GM12878 (cell line): ENCODE results near the gene PIGX. TPM values are rescaled to one million over a fixed set of nuclear protein-coding genes. Genes with fewer than 3 reads are reported as not detected.

Experiments
- ATAC-seq: fragments of 200-7000 bp; cut with Tn5 transposase; 3 replicates; pipeline ENCODE4 v1.9.1; 2020; ENCODE audit warnings: mild to moderate bottlenecking, moderate library complexity
- BruUV-seq: library from RNA; stranded (reverse); fragments of 400-500 nt; replicated peaks from 2 replicates; lab custom pipeline; 2021; lab: Mats Ljungman, UMichigan
- CTCF ChIA-PET: fragments of 300-600 bp; sonication (Branson Sonifier 250); formaldehyde crosslinking; extraction: SDS; loops from one replicate; lab custom pipeline; 2021; ENCODE audit warnings: inconsistent platforms; lab: Yijun Ruan, JAX
- POLR2A ChIA-PET: fragments of 350-600 bp; formaldehyde crosslinking; extraction: SDS; loops from one replicate; lab custom pipeline; 2021; ENCODE audit warnings: inconsistent platforms; lab: Charles Lee
- RAD21 ChIA-PET: fragments of 300-600 bp; sonication (Branson Sonifier 250); formaldehyde crosslinking; loops from one replicate; lab custom pipeline; 2023; ENCODE audit warnings: antibody characterized with exemption; ENCODE audit not compliant: unreplicated experiment; lab: Charles Lee
- SMC1A ChIA-PET: fragments of 300-600 bp; sonication (Branson Sonifier 250); formaldehyde crosslinking; loops from one replicate; lab custom pipeline; 2023; ENCODE audit not compliant: unreplicated experiment, uncharacterized antibody; lab: Charles Lee
- DNase-seq: peaks from one replicate; pipeline ENCODE4 v3.0.0-alpha.2; 2011; ENCODE audit warnings: low read depth, low spot score
- FAIRE-seq: peaks from 3 replicates; lab custom pipeline; 2011; peaks lifted over from hg19 to GRCh38; lab: Jason Lieb, UNC
- H2AFZ ChIP-seq: 2 replicates; pipeline ENCODE4 v1.6.0; 2011; ENCODE audit warnings: low read depth, low read length, control low read depth; ENCODE audit not compliant: control insufficient read depth
- H3K27ac ChIP-seq: 2 replicates; pipeline ENCODE4 v1.5.1; 2011; ENCODE audit warnings: control low read depth; ENCODE audit not compliant: control insufficient read depth, insufficient read depth
- H3K27me3 ChIP-seq, 2 experiments: replicated peaks in 1 of 2; 2 replicates each; pipeline versions ENCODE4 v1.6.0 to v1.6.1; 2011; ENCODE audit warnings: low read length in 1 of 2; ENCODE audit not compliant: control insufficient read depth in 2 of 2, insufficient read depth in 2 of 2
- H3K36me3 ChIP-seq, 2 experiments: 2 replicates each; pipeline ENCODE4 v1.5.1; 2011; ENCODE audit warnings: low read length in 1 of 2; ENCODE audit not compliant: control insufficient read depth in 2 of 2, insufficient read depth in 2 of 2
- H3K4me1 ChIP-seq: 2 replicates; pipeline ENCODE4 v1.6.1; 2011; ENCODE audit warnings: mild to moderate bottlenecking, low read length, moderate library complexity, mixed read lengths; ENCODE audit not compliant: control insufficient read depth, insufficient read depth
- H3K4me2 ChIP-seq: 2 replicates; pipeline ENCODE4 v1.6.0; 2011; ENCODE audit warnings: control low read depth; ENCODE audit not compliant: control insufficient read depth, insufficient read depth
- H3K4me3 ChIP-seq: fragments of 200-600 bp; sonication (generic); 2 replicates; pipeline ENCODE4 v1.5.1; 2016
- H3K79me2 ChIP-seq: 2 replicates; pipeline ENCODE4 v1.6.0; 2011; ENCODE audit warnings: low read length; ENCODE audit not compliant: control insufficient read depth, insufficient read depth
- H3K9ac ChIP-seq: 2 replicates; pipeline ENCODE4 v1.8.0; 2011; ENCODE audit warnings: low read length, control low read depth, mixed read lengths; ENCODE audit not compliant: control insufficient read depth, insufficient read depth
- H3K9me3 ChIP-seq: replicated peaks from 3 replicates; pipeline ENCODE4 v1.5.1; 2011; ENCODE audit warnings: mild to moderate bottlenecking, low read length; ENCODE audit not compliant: control insufficient read depth, insufficient read depth
- H4K20me1 ChIP-seq: 2 replicates; pipeline ENCODE4 v1.6.0; 2011; ENCODE audit not compliant: control insufficient read depth, insufficient read depth
- CHD1 ChIP-seq: IDR thresholded peaks from 2 replicates; pipeline ENCODE4 v1.6.1; 2012; ENCODE audit warnings: low read depth, low read length, improper control_type of control experiment
- CHD2 ChIP-seq: IDR thresholded peaks from 2 replicates; pipeline ENCODE4 v1.6.1; 2011; ENCODE audit warnings: low read depth, low read length, improper control_type of control experiment, borderline replicate concordance
- SPI1 ChIP-seq: IDR thresholded peaks from 2 replicates; pipeline ENCODE4 v1.6.1; 2011; ENCODE audit warnings: low read depth, mild to moderate bottlenecking, low read length, moderate library complexity, borderline replicate concordance; ENCODE audit not compliant: insufficient read depth
- STAT1 ChIP-seq: fragments of 450-650 bp; conservative IDR thresholded peaks from 2 replicates; pipeline ENCODE4 v1.6.1; 2014; ENCODE audit warnings: antibody characterized with exemption, mild to moderate bottlenecking
- YBX1 ChIP-seq: fragments of 450-650 bp; IDR thresholded peaks from 2 replicates; pipeline ENCODE4 v1.6.1; 2016; ENCODE audit warnings: antibody characterized with exemption
- WGBS: methylation state at CpG from one replicate; pipeline ENCODE4 v1.1.6; 2016; ENCODE audit warnings: low lambda C conversion rate; ENCODE audit not compliant: insufficient replicate concordance, insufficient coverage; ENCODE audit errors: missing lambda C conversion rate; 5-methylcytosine and 5-hydroxymethylcytosine counted together
- in situ Hi-C: fragments of 300-500 bp; cut with MboI; formaldehyde crosslinking; loops from 9 replicates; pipeline ENCODE4 v1.14.3; 2018; ENCODE audit warnings: mixed read lengths
- intact Hi-C: fragments of 100-400 bp; cut with micrococcal nuclease; formaldehyde crosslinking; loops from one replicate; pipeline ENCODE4 v1.14.2; 2022; ENCODE audit not compliant: unreplicated experiment
- polyA plus RNA-seq, 11 experiments: library from polyadenylated mRNA; depleted of rRNA in 4 of 11; unstranded in 6 of 11; stranded (reverse) in 5 of 11; fragments of >200 nt; fragmentation: Nextera tagmentation in 4 of 11; fragmentation: Illumina TruSeq in 1 of 11; extraction: Ambion mirVana in 4 of 11; extraction: Trizol in 1 of 11; gene quantifications; 1 replicate in 1 of 11; 2 replicates in 10 of 11; pipeline versions ENCODE4 v1.2.1 to v1.2.3, GENCODE V29; 2011 to 2016; ENCODE audit warnings: inconsistent platforms in 2 of 11, missing spikeins in 2 of 11, low read depth in 1 of 11
- total RNA-seq, 4 experiments: library from RNA; depleted of rRNA in 3 of 4; stranded (reverse); fragments of >200 nt in 3 of 4; fragmentation: Illumina TruSeq in 1 of 4; extraction: Trizol in 1 of 4; gene quantifications; 2 replicates each; pipeline versions ENCODE4 v1.2.1 to v1.2.3, GENCODE V29; 2013 to 2021
- TF ChIP-seq, protein P1 (sequence below): fragments of 450-650 bp; IDR thresholded peaks from 2 replicates; pipeline ENCODE4 v1.6.1; 2017; ENCODE audit warnings: mild to moderate bottlenecking, low read depth, inconsistent platforms; ENCODE audit not compliant: poor library complexity, severe bottlenecking
- TF ChIP-seq, protein P2 (sequence below): fragments of 450-650 bp; IDR thresholded peaks from 2 replicates; pipeline ENCODE4 v1.6.1; 2017; ENCODE audit warnings: borderline replicate concordance

PIGX gene
- total and polyA plus RNA-seq, 10 of the 15 experiments (the other 5 are each of a cell fraction or from before 2014, with no cell fraction given): 3.8 to 40.0 (median 22.3) TPM

DNA sequence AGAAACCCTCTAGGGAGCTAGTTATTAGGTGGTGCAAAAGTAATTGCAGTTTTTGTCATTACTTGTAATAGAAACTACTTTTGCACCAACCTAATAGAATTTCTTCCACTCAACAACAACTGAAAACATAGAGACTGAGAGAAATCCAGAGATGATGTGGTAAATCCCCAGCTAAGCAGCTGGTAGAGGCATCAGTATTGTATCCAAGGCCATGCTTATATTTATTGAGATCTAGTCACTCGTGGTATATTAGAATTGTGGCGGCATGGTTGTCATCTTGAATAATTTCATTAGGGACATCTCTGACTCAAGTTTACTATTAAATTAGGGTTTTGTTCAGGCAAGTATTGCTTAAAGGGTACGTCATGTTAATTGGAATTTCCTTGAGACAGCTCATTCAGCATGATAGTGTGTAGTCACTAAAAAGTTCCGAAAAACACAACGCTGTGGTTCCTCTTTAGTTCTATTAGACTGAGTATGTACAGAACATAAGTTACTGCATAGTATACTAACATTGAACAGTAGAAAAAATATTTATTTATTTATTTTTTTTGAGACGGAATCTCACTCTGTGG, 62.8 kb downstream of the PIGX start (continued):
- no peak for TF ChIP-seq CHD2
- TF ChIP-seq, protein P1, sequence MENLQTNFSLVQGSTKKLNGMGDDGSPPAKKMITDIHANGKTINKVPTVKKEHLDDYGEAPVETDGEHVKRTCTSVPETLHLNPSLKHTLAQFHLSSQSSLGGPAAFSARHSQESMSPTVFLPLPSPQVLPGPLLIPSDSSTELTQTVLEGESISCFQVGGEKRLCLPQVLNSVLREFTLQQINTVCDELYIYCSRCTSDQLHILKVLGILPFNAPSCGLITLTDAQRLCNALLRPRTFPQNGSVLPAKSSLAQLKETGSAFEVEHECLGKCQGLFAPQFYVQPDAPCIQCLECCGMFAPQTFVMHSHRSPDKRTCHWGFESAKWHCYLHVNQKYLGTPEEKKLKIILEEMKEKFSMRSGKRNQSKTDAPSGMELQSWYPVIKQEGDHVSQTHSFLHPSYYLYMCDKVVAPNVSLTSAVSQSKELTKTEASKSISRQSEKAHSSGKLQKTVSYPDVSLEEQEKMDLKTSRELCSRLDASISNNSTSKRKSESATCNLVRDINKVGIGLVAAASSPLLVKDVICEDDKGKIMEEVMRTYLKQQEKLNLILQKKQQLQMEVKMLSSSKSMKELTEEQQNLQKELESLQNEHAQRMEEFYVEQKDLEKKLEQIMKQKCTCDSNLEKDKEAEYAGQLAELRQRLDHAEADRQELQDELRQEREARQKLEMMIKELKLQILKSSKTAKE: no peak
- TF ChIP-seq STAT1: no peak
- no peak for TF ChIP-seq CHD1

DNA sequence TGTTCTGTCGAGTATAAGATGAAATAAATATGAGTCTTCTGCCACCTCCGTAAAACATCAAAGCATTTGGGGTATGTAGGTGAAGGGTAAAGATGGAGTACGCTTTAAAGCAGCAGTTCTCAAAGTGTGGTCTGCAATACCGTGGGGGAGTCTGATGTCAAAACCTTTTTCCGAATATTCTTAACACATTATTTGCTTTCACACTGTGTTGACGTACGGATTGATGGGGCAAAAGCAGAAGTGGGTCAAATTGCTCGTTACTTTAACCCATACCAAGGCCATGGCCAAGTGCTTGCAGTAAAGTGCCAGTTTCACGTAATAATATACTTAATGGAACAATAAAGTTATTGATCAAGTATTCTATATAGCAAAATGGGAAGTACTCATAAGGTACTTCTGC, 63.8 kb downstream of the PIGX start:
- TF ChIP-seq SPI1 (peak; percentile 14; the same call in 1 of the 2 replicates), YBX1 (no peak)
- TF ChIP-seq, protein P2, sequence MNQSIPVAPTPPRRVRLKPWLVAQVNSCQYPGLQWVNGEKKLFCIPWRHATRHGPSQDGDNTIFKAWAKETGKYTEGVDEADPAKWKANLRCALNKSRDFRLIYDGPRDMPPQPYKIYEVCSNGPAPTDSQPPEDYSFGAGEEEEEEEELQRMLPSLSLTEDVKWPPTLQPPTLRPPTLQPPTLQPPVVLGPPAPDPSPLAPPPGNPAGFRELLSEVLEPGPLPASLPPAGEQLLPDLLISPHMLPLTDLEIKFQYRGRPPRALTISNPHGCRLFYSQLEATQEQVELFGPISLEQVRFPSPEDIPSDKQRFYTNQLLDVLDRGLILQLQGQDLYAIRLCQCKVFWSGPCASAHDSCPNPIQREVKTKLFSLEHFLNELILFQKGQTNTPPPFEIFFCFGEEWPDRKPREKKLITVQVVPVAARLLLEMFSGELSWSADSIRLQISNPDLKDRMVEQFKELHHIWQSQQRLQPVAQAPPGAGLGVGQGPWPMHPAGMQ: no peak
- ChIA-PET POLR2A (interaction anchor here (1.8 kb wide), 1 partner anchor 12 kb away, joined by 4 read pairs; no protein-coding TSS in a partner anchor), CTCF (no interaction called here), RAD21 (no interaction called here), SMC1A (interaction anchor here (0.7 to 1.2 kb wide), 2 partner anchors 12 to 110 kb away, joined by 3 read pairs; no protein-coding TSS in a partner anchor)
- Histone ChIP-seq H2AFZ (no peak overlapping the region), H3K36me3 (peaks cover 2 to 7% of the 10 kb centered on the region in 2 experiments; a peak in 3 of 4 replicates), H3K4me3 (no peak overlapping the region), H3K9ac (no peak overlapping the region), H3K4me1 (no peaks in the 10 kb centered on the region), H3K27me3 (no peaks in the 10 kb centered on the region), H3K9me3 (peaks cover 21% of the 10 kb centered on the region), H3K27ac (no peak overlapping the region), H3K79me2 (peaks cover 68% of the 10 kb centered on the region), H3K4me2 (no peak overlapping the region), H4K20me1 (no peaks in the 10 kb centered on the region)
- in situ Hi-C loops (no loop called here), intact Hi-C loops (no loop called here)
- WGBS: 96% methylated on average over 9 of the region's 9 CpGs
- FAIRE-seq (no peak), ATAC-seq (no peak), DNase-seq (no peak)
- no TSS peak for BruUV-seq
